ENCODE data around the gene MEF2D. TPM values are rescaled to one million over a fixed set of nuclear protein-coding genes. Genes with fewer than 3 reads are reported as not detected.

MEF2D gene
- total and polyA plus RNA-seq, 12 donors = 7.8 to 89.9 (median 50.0) TPM

DNA sequence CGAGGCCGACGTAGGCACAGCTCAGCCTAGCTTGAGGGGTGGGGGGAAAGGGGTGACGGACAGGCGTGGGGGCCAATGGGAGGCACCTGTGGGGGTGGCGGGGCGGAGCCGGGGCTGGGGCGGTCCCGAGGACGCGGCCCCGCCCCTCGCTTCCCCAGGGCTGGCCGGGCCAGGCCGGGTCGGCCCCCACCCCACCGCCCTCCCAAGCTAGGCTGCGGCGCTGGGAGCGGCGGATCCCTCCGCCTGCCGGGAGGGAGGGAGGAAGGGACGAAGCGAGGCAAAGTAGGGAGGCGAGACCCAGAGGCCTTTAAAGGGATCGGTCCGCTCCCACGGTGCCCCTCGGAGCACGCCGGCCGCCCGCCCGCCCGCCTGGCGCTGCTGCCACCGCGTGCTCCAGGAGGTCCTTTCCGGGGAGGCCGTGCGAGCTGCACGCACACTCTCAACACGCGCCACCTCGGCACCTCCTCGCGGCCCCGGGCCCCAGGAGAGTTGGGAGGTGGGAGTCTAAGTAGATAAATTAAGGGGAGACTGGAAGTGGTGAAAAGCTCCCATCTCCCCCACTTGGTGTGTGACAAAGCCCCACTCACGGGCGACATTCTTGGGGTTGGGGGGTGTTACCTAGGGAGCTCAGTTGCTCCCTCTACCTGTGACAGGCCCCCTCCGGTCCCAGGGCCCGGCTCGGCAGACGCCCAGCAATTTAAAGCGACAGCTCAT is 375 bp upstream of the MEF2D start:
- Histone ChIP-seq H3K27me3 (no peaks in the 10 kb centered on the region), H3K27ac (peak overlapping the region; percentile 99 to 100 (median 100)), H3K9me3 (replicated peaks in 1 of 3) (no peaks in the 10 kb centered on the region), H3K36me3 (replicated peaks in 1 of 2) (no peaks in the 10 kb centered on the region), H3K4me3 (peak overlapping the region in 2 of 4 donors; percentile 97 to 99), H3K4me1 (replicated peaks in 1 of 2) (peaks cover 73 to 74% of the 10 kb centered on the region in 2 donors)
- intact Hi-C loops (cut with DNase I) = loop anchor here in 1 of 2 donors (5.0 kb wide), 1 partner anchor 44 kb away; no protein-coding TSS in a partner anchor
- TF ChIP-seq POLR2A (IDR thresholded peaks at IDR 0.05) = peak; percentile 90 to 98
- TF ChIP-seq, protein P1, sequence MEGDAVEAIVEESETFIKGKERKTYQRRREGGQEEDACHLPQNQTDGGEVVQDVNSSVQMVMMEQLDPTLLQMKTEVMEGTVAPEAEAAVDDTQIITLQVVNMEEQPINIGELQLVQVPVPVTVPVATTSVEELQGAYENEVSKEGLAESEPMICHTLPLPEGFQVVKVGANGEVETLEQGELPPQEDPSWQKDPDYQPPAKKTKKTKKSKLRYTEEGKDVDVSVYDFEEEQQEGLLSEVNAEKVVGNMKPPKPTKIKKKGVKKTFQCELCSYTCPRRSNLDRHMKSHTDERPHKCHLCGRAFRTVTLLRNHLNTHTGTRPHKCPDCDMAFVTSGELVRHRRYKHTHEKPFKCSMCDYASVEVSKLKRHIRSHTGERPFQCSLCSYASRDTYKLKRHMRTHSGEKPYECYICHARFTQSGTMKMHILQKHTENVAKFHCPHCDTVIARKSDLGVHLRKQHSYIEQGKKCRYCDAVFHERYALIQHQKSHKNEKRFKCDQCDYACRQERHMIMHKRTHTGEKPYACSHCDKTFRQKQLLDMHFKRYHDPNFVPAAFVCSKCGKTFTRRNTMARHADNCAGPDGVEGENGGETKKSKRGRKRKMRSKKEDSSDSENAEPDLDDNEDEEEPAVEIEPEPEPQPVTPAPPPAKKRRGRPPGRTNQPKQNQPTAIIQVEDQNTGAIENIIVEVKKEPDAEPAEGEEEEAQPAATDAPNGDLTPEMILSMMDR (IDR thresholded peaks at IDR 0.05) = peak in 5 of 6 experiments; percentile 14 to 48 (median 39)
- peak; percentile 95 to 97 (median 96) for DNase-seq
- WGBS, 4 donors = 0% methylated on average over 6 to 57 of the region's 57 CpGs

DNA sequence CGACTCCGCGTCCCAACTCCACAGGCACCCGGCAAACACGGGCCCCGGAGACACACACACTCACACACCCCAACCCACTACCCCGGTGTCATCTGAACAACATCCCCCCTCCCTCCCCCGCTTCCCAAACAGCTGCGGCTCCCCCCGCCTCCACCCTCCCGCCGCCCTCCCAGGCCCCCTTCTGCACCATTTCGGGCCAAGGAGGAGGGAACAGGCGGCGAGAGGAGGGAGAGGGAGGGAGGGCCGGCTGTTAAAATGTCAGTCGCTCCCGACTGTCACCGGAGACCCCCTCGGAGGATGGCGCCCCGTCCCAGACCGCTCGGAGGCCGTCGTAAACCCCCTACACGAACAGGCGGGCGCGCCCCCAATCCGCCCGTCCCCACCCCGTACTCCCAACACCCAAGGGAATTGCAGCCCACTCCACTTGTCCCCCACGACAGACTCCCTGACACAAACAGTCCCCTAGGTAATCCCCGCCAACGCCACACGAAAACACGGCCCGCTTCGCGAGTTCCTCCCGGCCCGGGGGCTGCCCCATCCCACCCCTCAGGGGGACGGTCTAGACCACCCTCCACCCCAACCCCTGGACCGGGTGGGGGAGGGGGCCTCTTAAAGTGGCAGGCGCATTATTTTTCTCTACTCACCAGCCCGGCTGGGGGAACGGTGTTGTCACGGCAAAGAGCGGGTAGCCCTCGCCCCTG is 583 bp downstream of the MEF2D start:
- Histone ChIP-seq H3K36me3 (replicated peaks in 1 of 2) (no peaks in the 10 kb centered on the region), H3K9me3 (replicated peaks in 1 of 3) (no peaks in the 10 kb centered on the region), H3K27me3 (no peaks in the 10 kb centered on the region), H3K4me3 (peak overlapping the region; percentile 95 to 99 (median 96)), H3K4me1 (replicated peaks in 1 of 2) (peaks cover 73 to 78% of the 10 kb centered on the region in 2 donors), H3K27ac (peak overlapping the region; percentile 98 to 100 (median 100))
- intact Hi-C loops (cut with DNase I) = loop anchor here in 1 of 2 donors (5.0 kb wide), 1 partner anchor 43 kb away; no protein-coding TSS in a partner anchor
- DNase-seq = peak; percentile 70 to 81 (median 72)
- WGBS, 4 donors = 0 to 1% (median 1%) methylated on average over 11 to 51 of the region's 51 CpGs; no CpG with 5 or more reads in 1 of the 4 donors
- TF ChIP-seq POLR2A (IDR thresholded peaks at IDR 0.05) = no peak
- TF ChIP-seq, protein P1 (IDR thresholded peaks at IDR 0.05) = no peak

DNA sequence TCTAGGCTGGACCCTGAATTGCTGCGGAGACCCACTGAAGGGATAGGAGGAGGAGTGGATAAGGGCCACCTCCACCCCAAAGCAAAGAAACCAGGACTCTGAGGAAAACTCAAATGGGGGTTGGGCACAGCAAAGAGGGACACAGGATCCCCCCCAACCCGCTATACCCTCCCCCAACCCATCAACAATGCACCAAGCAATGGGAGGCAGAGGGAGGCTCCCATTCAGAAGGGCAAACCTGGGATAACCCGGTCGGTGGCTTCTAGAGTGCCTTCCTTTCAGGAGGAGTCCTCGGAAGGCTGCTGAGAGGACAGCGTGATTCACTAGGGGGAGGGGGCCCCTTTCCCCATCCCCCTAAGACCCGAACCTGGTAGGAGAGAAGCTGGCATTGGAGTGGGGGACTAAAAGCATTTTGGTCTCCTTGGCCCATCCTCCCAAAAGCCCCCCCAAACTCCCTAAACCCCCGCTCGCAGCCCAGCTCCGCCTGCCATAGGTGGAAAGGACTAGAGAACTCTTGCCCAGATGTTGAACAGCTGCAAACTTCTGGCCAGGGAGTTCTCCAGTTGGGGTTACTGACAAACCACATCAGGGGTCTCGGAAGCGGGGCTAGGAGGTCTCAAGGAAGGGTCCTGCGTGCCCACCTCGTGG is 1.3 kb downstream of the MEF2D start:
- intact Hi-C loops (cut with DNase I) = no loop called here
- peaks cover 74 to 79% of the 10 kb centered on the region in 2 donors for H3K4me1 ChIP-seq (replicated peaks in 1 of 2)
- H3K36me3 ChIP-seq (replicated peaks in 1 of 2) = no peaks in the 10 kb centered on the region
- H3K4me3 ChIP-seq = peak overlapping the region; percentile 31 to 99 (median 73)
- no peaks in the 10 kb centered on the region for H3K27me3 ChIP-seq
- H3K27ac ChIP-seq = peak overlapping the region; percentile 77 to 100 (median 100)
- DNase-seq = peak in 6 of 7 donors; percentile 50 to 68 (median 57)
- TF ChIP-seq, protein P1 (IDR thresholded peaks at IDR 0.05) = no peak
- TF ChIP-seq POLR2A (IDR thresholded peaks at IDR 0.05) = no peak
- H3K9me3 ChIP-seq (replicated peaks in 1 of 3) = no peaks in the 10 kb centered on the region
- WGBS, 4 donors = 0 to 3% (median 1%) methylated on average over 4 to 14 of the region's 14 CpGs

All from adrenal gland (tissue), 12 donors.